ENCODE results near the gene SYT2. TPM values are rescaled to one million over a fixed set of nuclear protein-coding genes. Genes with fewer than 3 reads are reported as not detected.
"Not testable (repeated sequence)": the region's sequence is repeated elsewhere in the genome, so short reads cannot be mapped to it uniquely, and the experiment has no call there.

SYT2 gene
- total RNA-seq, 1 donor from 2014 or later, result 0.06 TPM

DNA sequence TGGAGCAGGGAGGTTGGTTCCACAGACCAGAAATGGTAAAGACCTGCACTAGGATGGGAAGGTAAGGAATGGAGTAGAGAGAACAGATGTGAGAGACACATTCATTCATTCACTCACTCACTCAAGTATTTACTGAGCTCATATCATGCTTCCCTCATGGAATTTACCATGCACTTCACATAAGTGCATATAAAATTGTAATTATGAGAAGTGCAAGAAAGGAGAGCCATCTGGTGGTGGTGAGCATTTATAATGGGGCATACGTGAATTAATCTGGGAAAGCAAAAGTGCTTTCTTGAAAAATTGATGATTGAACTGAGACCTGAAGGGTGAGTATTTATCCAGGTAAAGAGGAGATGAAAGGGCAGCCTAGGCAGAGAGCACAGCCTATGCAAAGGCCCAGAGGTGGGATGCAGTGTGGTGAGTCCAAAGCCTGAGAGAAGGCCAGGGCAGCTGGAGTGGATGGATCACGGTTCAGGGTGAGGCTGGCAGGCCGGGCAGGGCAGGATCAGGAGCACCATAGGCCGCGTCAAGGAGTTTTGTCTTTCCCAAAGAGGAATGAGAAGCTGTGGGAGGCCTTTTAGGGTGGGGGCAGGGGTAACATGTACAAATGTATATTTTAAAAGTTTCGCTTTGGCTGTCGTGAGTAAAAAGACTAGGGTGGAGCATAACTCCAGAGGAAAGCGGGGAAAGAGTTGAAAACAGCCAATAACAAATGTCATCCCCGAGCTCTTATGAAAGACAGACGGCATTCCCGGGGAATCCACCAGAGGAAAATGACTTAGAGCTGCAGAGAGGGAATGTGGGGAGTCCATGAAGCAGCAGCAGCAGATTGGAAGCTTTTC, 95.7 kb downstream of the SYT2 start:
- H3K9me3 ChIP-seq; intact Hi-C loops (cut with DNase I); H3K36me3 ChIP-seq; DNase-seq; H3K27ac ChIP-seq; H3K4me3 ChIP-seq; H3K27me3 ChIP-seq: not testable (repeated sequence)
- H3K4me1 ChIP-seq, result peaks cover 13% of the 10 kb centered on the region
- ATAC-seq, result peak; percentile 23
- TF ChIP-seq, protein P1, sequence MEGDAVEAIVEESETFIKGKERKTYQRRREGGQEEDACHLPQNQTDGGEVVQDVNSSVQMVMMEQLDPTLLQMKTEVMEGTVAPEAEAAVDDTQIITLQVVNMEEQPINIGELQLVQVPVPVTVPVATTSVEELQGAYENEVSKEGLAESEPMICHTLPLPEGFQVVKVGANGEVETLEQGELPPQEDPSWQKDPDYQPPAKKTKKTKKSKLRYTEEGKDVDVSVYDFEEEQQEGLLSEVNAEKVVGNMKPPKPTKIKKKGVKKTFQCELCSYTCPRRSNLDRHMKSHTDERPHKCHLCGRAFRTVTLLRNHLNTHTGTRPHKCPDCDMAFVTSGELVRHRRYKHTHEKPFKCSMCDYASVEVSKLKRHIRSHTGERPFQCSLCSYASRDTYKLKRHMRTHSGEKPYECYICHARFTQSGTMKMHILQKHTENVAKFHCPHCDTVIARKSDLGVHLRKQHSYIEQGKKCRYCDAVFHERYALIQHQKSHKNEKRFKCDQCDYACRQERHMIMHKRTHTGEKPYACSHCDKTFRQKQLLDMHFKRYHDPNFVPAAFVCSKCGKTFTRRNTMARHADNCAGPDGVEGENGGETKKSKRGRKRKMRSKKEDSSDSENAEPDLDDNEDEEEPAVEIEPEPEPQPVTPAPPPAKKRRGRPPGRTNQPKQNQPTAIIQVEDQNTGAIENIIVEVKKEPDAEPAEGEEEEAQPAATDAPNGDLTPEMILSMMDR (IDR thresholded peaks at IDR 0.05), result peak; percentile 21

GRCh38 chr1:202613571-202613970, 96.7 kb downstream of the SYT2 start:
- TF ChIP-seq, protein P1 (IDR thresholded peaks at IDR 0.05), result no peak
- ATAC-seq (no peak), DNase-seq (no peak)
- Histone ChIP-seq H3K9me3 (no peaks in the 10 kb centered on the region), H3K27me3 (no peaks in the 10 kb centered on the region), H3K36me3 (no peaks in the 10 kb centered on the region), H3K27ac (no peak overlapping the region), H3K4me3 (no peak overlapping the region), H3K4me1 (peaks cover 10% of the 10 kb centered on the region)
- intact Hi-C loops (cut with DNase I), result no loop called here

DNA sequence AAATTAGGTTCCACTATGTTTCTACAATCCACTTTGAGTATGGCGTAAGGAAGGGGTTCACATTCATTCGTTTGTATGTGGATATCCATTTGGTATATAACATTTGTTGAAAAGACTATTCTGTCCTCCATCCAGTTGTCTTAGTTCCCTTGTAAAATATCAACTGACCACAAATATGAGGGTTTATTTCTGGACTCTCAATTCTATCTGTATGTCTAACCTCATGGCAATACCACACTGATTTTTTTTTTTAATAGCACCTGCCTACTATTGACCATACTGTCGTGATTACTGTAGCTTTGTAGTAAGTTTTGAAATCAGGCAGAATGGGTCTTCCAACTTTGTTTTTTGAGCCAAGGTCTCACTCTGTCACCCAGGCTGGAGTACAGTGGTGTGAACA, 98.2 kb downstream of the SYT2 start:
- H3K27me3 ChIP-seq; intact Hi-C loops (cut with DNase I); H3K4me1 ChIP-seq; ATAC-seq; H3K27ac ChIP-seq; H3K4me3 ChIP-seq; H3K9me3 ChIP-seq; DNase-seq; H3K36me3 ChIP-seq: not testable (repeated sequence)

DNA sequence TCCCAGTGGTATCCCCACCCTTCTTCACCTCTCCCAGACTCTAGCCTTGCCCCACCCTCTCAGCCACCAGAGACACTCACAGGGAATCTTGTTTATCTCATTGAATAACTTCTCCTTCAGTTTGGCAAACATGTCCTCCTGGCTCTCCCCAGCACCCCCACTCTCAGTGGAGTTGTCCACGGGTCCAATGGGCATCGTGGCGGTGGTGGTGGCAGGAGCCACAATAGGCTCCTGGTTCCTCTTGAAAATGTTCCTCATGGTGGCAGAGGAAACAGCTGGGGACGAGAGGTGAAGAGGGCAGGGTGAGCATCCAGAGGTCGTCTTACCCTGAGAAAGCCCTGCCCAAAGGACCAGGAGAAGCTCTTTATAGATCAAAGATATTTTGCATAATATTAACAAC, 104.7 kb downstream of the SYT2 start:
- no peak for ATAC-seq

GRCh38 chr1:202603435-202603834, 106.8 kb downstream of the SYT2 start:
- Histone ChIP-seq H3K4me3 (no peak overlapping the region), H3K9me3 (no peaks in the 10 kb centered on the region), H3K27ac (no peak overlapping the region), H3K36me3 (no peaks in the 10 kb centered on the region), H3K4me1 (no peaks in the 10 kb centered on the region), H3K27me3 (no peaks in the 10 kb centered on the region)
- DNase-seq (no peak), ATAC-seq (no peak)
- intact Hi-C loops (cut with DNase I), result no loop called here
- TF ChIP-seq, protein P1 (IDR thresholded peaks at IDR 0.05), result no peak

More for the DNA sequence above, 104.7 kb downstream of the SYT2 start:
- Histone ChIP-seq H3K4me1 (no peaks in the 10 kb centered on the region), H3K36me3 (no peaks in the 10 kb centered on the region), H3K27me3 (no peaks in the 10 kb centered on the region), H3K27ac (no peak overlapping the region), H3K9me3 (no peaks in the 10 kb centered on the region), H3K4me3 (no peak overlapping the region)
- TF ChIP-seq, protein P1 (IDR thresholded peaks at IDR 0.05), result no peak
- no peak for DNase-seq
- intact Hi-C loops (cut with DNase I), result no loop called here

DNA sequence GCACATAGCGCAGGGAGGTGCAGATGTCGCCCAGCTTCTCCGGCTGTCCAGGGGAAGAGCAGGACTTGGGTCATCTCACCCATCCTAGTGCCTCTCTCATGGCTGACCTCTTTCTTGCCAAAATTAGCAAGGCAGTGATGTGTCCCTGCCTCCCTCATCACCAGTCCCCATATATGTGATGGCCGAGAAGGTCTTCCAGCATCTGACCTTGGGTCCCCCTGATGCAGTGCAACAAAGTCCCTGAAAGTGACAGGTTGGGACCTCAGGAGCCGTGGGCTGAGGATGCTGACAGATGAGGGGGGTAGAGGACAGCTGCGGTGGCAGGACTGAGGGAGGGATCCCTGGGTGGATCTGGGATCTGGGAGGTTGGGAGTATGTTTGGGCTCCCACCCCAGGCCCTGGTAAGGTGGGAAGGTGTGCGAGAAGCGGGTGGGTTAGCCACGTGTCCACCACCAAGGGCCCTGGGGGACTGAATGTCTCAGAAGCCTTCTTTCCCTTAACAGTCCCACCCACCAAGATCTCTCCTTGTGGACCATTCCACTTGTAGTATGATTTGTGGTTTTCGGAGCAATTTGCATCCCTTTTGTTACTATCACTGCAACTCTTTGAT, 109.7 kb downstream of the SYT2 start:
- ATAC-seq (no peak), DNase-seq (no peak)
- no peak overlapping the region for H3K4me3 ChIP-seq
- H3K27ac ChIP-seq, result no peak overlapping the region
- TF ChIP-seq, protein P1 (IDR thresholded peaks at IDR 0.05), result no peak
- H3K27me3 ChIP-seq, result no peaks in the 10 kb centered on the region
- intact Hi-C loops (cut with DNase I), result no loop called here
- no peaks in the 10 kb centered on the region for H3K9me3 ChIP-seq
- no peaks in the 10 kb centered on the region for H3K36me3 ChIP-seq
- H3K4me1 ChIP-seq, result no peaks in the 10 kb centered on the region

All from upper lobe of right lung (tissue), 1 donor.